C4-2B (cell line): ENCODE measurements around the gene TMEM128.

Experiments
- ZFX ChIP-seq: fragments of 450-650 bp; IDR thresholded peaks from 2 replicates; pipeline ENCODE4 v1.6.1; 2017
- TF ChIP-seq, protein P1 (sequence below): fragments of 450-650 bp; conservative IDR thresholded peaks from 2 replicates; pipeline ENCODE4 v1.5.1; 2017; ENCODE audit warnings: mild to moderate bottlenecking

DNA sequence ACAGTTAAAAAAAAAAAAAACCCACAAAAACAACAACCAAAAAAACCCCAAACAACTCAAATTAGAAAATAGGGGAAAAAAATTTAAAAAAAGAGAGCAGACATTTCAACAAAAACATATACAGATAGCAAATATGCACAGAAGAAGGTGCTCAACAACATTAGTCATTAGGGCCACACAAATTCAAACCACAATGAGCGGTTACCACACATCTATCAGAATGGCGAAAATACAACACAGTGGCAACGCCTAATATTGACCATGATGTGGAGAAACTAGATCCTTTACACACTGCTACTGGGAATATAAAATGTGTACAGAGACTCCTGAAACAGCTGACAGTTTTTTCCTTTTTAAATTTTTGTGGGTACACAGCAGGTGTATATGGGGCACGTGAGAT lies 22.5 kb upstream of the TMEM128 start:
- TF ChIP-seq, protein P1, sequence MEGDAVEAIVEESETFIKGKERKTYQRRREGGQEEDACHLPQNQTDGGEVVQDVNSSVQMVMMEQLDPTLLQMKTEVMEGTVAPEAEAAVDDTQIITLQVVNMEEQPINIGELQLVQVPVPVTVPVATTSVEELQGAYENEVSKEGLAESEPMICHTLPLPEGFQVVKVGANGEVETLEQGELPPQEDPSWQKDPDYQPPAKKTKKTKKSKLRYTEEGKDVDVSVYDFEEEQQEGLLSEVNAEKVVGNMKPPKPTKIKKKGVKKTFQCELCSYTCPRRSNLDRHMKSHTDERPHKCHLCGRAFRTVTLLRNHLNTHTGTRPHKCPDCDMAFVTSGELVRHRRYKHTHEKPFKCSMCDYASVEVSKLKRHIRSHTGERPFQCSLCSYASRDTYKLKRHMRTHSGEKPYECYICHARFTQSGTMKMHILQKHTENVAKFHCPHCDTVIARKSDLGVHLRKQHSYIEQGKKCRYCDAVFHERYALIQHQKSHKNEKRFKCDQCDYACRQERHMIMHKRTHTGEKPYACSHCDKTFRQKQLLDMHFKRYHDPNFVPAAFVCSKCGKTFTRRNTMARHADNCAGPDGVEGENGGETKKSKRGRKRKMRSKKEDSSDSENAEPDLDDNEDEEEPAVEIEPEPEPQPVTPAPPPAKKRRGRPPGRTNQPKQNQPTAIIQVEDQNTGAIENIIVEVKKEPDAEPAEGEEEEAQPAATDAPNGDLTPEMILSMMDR = no peak
- no peak for TF ChIP-seq ZFX
